Heart left ventricle (tissue), 13 donors: Measurements from ENCODE around the gene GTF2A2.

ENCODE experiments used
- CTCF ChIP-seq, 12 donors: fragments of 200-600 bp; sonication (generic) in 4 of 12; IDR thresholded peaks; one replicate each; pipeline versions ENCODE4 v1.5.0 to v1.8.0; 2018 to 2022; ENCODE audit warnings: antibody characterized with exemption in 12 of 12, mild to moderate bottlenecking in 5 of 12
- POLR2A ChIP-seq, 2 donors: fragments of 450-650 bp; IDR thresholded peaks; one replicate each; pipeline ENCODE4 v1.6.1; 2017; ENCODE audit warnings: antibody characterized with exemption in 2 of 2, mild to moderate bottlenecking in 2 of 2, moderate library complexity in 2 of 2
- donor health status: ischemic (EF 13 %, LVEDD 7.1; RV severe dilation, severe dysfunction).
- donor health status: DM: no; HTN: yes; CAD: no.
- donor health status: DM: no; HTN: no; CAD: no.
- donor health status: ischemic (EF 25% LVEDD 6.9; RV normal size, moderate dysfunction).
- donor health status: ischemic (EF 25% LVEDD 5.7; RV mildly dilated, moderate dysfunction).
- donor health status: ischemic (EF 35%, LVEDD 5.7; RV mildly dilated, moderate dysfunction).
- donor health status: nonischemic (EF 11% LVEDD 7.7; RV severe dilation, severe dysfunction).
- donor health status: DM: yes; HTN: yes; CAD: no.
- donor health status: PGD.
- donor health status: ischemic (EF 29% LVEDD 5.4; RV normal size, mild dysfunction).
- donor health status: nonischemic (EF 23%, LVEDD 6.1; RV moderate dilation, normal function).

GRCh38 chr15:59689626-59690236 is 32.4 kb upstream of the GTF2A2 start:
- TF ChIP-seq POLR2A (IDR thresholded peaks at IDR 0.05) (no peak), CTCF (IDR thresholded peaks at IDR 0.05) (no peak)
